IMR-90 (cell line): ENCODE measurements around the gene PROZ.

Experiments
- CEBPB ChIP-seq: IDR thresholded peaks from 2 replicates; pipeline ENCODE4 v1.6.1; 2012; ENCODE audit warnings: low read depth, low read length, improper control_type of control experiment
- MXI1 ChIP-seq: IDR thresholded peaks from 2 replicates; pipeline ENCODE4 v1.6.1; 2012; ENCODE audit warnings: low read depth, mild to moderate bottlenecking, low read length, moderate library complexity, borderline replicate concordance
- SMC3 ChIP-seq: fragments of 150-350 bp; IDR thresholded peaks from 2 replicates; pipeline ENCODE4 v1.6.1; 2016; ENCODE audit warnings: low read depth, mild to moderate bottlenecking, antibody characterized with exemption, low read length, moderate library complexity
- TF ChIP-seq, protein P1 (sequence below): conservative IDR thresholded peaks from 2 replicates; pipeline ENCODE4 v1.5.1; 2012; ENCODE audit warnings: mild to moderate bottlenecking, low read depth, low read length, improper control_type of control experiment
- TF ChIP-seq, protein P2 (sequence below): fragments of 150-350 bp; IDR thresholded peaks from 2 replicates; pipeline ENCODE4 v1.6.1; 2017; ENCODE audit warnings: mild to moderate bottlenecking, antibody characterized with exemption, low read length, low read depth

DNA sequence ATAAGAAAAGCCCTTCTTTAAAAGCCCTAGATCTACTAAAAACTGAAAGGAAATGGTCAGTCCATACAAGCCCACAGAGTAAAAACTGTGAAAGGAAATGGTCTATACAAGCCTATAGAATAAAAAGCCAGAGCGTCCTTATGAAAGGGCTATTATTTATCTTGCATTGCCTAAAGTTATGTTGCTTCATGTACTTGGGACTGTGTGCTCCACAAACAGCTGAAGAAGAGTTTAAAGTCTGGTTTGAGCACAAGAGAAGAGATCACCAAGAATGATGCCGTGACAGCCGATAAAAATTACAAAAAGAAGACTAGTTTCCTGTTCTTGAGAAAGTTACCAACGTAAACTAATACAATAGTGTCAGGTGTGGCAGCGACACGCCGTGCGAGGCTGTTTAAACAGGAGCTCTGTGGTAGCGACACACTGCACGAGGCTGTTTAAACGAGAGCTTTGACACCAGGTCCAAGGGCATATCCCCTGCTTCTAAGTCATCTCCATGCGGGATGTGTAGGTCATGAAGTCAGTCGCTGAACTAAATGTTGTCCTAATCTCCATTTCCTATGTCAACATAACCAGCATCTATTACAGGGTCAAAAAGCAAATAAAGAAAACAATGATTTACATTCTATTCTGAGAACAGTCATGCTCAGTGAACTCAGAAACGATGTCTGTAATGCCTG lies 25.1 kb downstream of the PROZ start:
- TF ChIP-seq, protein P1, sequence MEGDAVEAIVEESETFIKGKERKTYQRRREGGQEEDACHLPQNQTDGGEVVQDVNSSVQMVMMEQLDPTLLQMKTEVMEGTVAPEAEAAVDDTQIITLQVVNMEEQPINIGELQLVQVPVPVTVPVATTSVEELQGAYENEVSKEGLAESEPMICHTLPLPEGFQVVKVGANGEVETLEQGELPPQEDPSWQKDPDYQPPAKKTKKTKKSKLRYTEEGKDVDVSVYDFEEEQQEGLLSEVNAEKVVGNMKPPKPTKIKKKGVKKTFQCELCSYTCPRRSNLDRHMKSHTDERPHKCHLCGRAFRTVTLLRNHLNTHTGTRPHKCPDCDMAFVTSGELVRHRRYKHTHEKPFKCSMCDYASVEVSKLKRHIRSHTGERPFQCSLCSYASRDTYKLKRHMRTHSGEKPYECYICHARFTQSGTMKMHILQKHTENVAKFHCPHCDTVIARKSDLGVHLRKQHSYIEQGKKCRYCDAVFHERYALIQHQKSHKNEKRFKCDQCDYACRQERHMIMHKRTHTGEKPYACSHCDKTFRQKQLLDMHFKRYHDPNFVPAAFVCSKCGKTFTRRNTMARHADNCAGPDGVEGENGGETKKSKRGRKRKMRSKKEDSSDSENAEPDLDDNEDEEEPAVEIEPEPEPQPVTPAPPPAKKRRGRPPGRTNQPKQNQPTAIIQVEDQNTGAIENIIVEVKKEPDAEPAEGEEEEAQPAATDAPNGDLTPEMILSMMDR = no peak
- TF ChIP-seq MXI1 = no peak
- TF ChIP-seq SMC3 = no peak
- TF ChIP-seq CEBPB = no peak
- TF ChIP-seq, protein P2, sequence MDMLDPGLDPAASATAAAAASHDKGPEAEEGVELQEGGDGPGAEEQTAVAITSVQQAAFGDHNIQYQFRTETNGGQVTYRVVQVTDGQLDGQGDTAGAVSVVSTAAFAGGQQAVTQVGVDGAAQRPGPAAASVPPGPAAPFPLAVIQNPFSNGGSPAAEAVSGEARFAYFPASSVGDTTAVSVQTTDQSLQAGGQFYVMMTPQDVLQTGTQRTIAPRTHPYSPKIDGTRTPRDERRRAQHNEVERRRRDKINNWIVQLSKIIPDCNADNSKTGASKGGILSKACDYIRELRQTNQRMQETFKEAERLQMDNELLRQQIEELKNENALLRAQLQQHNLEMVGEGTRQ = no peak
